ENCODE results near the gene DUSP22. TPM values are rescaled to one million over a fixed set of nuclear protein-coding genes. Genes with fewer than 3 reads are reported as not detected.
A peak's percentile ranks its signal among the peaks of the same experiment; 100 is the strongest.

DUSP22 gene
- total RNA-seq, 2 experiments from 2014 or later: 35.3 to 36.7 TPM

DNA sequence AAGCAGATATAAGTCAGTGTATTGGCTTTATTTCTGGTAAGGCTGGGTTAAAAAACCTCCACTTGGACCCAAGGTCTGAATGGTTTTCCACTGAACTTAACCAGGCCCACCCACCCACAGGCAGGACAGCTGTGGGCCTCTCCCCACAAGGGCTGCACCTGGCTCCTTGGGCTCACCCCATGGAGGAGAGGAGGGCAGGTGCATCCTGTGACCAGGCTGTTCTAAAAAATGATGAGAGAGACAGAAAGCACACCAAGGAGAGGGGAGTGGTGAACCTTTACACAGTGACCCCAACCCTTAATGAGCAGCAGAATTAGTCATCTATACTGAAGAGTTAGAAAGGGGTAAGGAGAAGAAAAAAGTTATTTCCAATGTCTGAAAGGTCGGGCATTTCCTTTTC lies 34.5 kb upstream of the DUSP22 start:
- no peak for DNase-seq
- H3K9me3 Mint-ChIP-seq: peaks cover 6% of the 10 kb centered on the region
- H3K27ac Mint-ChIP-seq: no peak overlapping the region
- peaks cover 2% of the 10 kb centered on the region for H3K36me3 Mint-ChIP-seq (ENCODE audit: low read depth)
- ChIA-PET CTCF (interaction anchor here (0.6 to 1.3 kb wide), 4 partner anchors 14 to 245 kb away, joined by 3 to 7 read pairs (median 3); no protein-coding TSS in a partner anchor), POLR2A (interaction anchor here (0.5 kb wide), 1 partner anchor 28 kb away, joined by 3 read pairs; no protein-coding TSS in a partner anchor)
- no peaks in the 10 kb centered on the region for H3K27me3 Mint-ChIP-seq
- no peak overlapping the region for H3K4me3 Mint-ChIP-seq
- H3K4me1 Mint-ChIP-seq: peaks cover 48% of the 10 kb centered on the region

DNA sequence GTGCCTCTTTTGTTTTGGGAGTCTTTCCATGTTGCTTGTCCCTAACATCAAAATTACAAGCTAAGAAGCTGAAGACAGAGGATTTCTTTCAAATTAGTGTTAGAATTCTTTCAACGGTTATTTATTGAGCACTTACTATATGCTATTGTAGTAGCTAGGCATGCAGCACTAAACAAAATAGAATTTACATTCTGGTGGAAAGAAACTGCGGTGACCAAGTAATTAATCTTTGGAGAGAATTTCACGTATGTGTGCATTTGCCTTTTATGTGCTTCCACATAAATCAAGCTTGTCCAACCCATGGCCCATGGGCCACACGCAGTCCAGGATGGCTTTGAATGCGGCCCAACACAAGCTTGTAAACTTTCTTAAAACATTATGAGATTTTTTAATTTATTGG lies 33.0 kb upstream of the DUSP22 start:
- no peak overlapping the region for H3K27ac Mint-ChIP-seq
- peaks cover 6% of the 10 kb centered on the region for H3K9me3 Mint-ChIP-seq
- no peak for DNase-seq
- peaks cover 2% of the 10 kb centered on the region for H3K36me3 Mint-ChIP-seq (ENCODE audit: low read depth)
- ChIA-PET POLR2A (no interaction called here), CTCF (interaction anchor here (1.0 to 1.3 kb wide), 2 partner anchors 43 to 64 kb away, joined by 3 to 4 read pairs; no protein-coding TSS in a partner anchor)
- H3K27me3 Mint-ChIP-seq: no peaks in the 10 kb centered on the region
- H3K4me3 Mint-ChIP-seq: no peak overlapping the region
- H3K4me1 Mint-ChIP-seq: peaks cover 38% of the 10 kb centered on the region

DNA sequence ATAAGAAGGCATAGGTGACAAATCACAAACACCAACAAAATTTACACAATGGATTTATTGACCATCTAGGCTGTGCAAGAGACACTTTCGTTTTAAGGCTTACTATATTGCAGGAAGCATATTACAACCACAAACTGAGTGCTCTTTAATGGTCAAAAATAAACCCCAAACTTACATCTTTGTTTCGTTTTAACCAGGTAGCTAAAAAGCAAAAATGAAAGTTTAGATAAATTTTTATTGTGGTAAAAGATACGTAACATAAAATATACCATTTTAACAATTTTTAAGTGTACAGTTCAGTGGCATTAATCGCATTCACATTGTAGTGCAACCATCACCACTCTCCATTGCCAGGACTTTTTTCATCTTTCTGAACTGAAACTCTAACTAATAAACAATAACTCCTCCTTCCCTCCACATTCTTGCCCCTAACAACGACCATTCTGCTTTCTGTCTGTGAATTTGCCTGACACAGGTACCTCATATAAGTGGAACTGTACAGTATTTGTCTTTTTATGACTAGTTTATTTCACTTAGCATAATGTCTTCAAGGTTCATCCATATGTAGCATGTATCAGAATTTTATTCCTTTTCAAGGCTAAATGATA lies 32.3 kb upstream of the DUSP22 start:
- Mint-ChIP-seq H3K27me3 (no peaks in the 10 kb centered on the region), H3K4me1 (peaks cover 35% of the 10 kb centered on the region), H3K36me3 (ENCODE audit: low read depth) (peaks cover 5% of the 10 kb centered on the region), H3K27ac (peak overlapping the region; percentile 78), H3K9me3 (peaks cover 9% of the 10 kb centered on the region), H3K4me3 (peak overlapping the region; percentile 1)
- ChIA-PET POLR2A (no interaction called here), CTCF (interaction anchor here (1.0 to 1.3 kb wide), 2 partner anchors 43 to 63 kb away, joined by 3 to 4 read pairs; no protein-coding TSS in a partner anchor)
- DNase-seq: no peak

DNA sequence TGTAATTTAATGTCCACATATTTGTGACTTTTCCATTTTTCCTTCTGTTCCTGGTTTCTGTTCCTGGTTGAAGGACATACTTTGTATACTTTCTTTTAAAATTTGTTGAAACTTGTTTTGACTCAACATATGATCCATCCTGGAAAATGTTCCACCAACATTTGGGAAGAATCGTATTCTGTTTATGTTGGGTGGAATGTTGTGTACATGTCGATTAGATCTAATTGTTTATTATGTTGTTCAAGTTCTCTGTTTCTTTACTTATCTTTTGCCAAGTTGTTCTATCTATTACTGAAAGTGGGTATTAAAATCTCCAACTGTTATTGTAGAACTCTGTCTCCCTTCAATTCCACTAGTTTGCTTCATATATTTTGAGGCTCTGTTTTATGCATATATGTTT lies 27.7 kb upstream of the DUSP22 start:
- POLR2A ChIA-PET: no interaction called here
- H3K27ac Mint-ChIP-seq: no peak overlapping the region
- CTCF ChIA-PET: interaction anchor here (1.2 kb wide), 2 partner anchors 9 to 43 kb away, joined by 4 read pairs; no protein-coding TSS in a partner anchor

DNA sequence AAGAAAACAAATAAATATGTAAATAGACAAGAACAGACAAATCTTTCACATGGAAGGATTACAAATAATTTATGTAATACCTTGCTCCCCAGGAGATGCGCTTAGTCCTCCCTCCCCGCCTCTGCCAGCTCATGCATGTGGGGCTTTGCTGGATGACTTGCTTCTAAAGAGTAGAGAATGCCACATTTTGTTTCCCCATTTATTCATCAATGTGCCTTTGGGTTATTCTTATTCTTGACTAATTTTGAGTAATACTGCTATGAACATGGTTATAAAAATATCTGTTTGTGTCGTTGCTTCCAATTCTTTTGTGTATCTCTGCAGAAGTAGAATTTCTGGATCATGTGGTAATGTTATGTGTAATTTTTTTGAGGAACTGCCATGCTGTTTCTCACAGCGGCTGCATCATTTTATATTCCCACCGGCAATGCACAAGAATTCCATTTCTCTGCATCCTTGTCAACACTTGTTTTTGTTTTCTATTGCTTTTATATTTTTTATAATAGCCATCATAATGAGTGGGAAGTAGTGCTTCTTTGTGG lies 23.8 kb upstream of the DUSP22 start:
- CTCF ChIA-PET: no interaction called here
- DNase-seq: no peak
- H3K36me3 Mint-ChIP-seq (ENCODE audit: low read depth): peaks cover 6% of the 10 kb centered on the region
- H3K27ac Mint-ChIP-seq: no peak overlapping the region
- H3K4me3 Mint-ChIP-seq: no peak overlapping the region
- H3K9me3 Mint-ChIP-seq: peaks cover 26% of the 10 kb centered on the region
- POLR2A ChIA-PET: no interaction called here
- H3K27me3 Mint-ChIP-seq: no peaks in the 10 kb centered on the region
- peaks cover 25% of the 10 kb centered on the region for H3K4me1 Mint-ChIP-seq

More for the DNA sequence above, 27.7 kb upstream of the DUSP22 start:
- DNase-seq: no peak
- Mint-ChIP-seq H3K9me3 (peaks cover 12% of the 10 kb centered on the region), H3K27me3 (no peaks in the 10 kb centered on the region), H3K4me1 (peaks cover 15% of the 10 kb centered on the region), H3K36me3 (ENCODE audit: low read depth) (peaks cover 3% of the 10 kb centered on the region), H3K4me3 (no peak overlapping the region)

DNA sequence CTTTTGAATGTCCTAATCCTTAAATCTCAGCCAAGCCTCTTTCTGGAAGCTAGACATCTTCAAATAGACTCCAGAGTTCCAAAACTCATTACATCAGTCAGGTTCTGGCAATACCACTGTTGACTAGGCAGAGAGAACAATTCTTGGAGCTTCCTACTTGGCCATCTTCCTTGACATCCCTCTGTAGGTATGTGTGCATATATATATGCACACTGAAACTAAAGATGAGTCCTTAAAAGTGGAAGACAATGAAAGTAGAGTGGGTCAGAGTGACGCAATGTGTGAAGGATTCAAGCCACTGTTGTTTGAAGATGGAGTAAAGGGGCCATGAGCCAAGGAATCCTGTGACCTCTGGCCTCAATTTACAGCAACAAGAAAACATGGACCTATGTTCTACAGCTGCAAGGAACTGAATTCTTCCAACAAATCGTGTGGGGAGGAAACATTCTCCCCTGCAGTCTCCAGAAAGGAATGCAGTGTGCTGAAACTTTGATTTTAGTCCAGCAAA lies 18.7 kb upstream of the DUSP22 start:
- H3K4me3 Mint-ChIP-seq: no peak overlapping the region
- H3K9me3 Mint-ChIP-seq: peaks cover 14% of the 10 kb centered on the region
- ChIA-PET CTCF (interaction anchor here (0.6 kb wide), 1 partner anchor 22 kb away, joined by 3 read pairs; no protein-coding TSS in a partner anchor), POLR2A (no interaction called here)
- peaks cover 4% of the 10 kb centered on the region for H3K36me3 Mint-ChIP-seq (ENCODE audit: low read depth)
- H3K4me1 Mint-ChIP-seq: peaks cover 25% of the 10 kb centered on the region
- peaks cover under 1% of the 10 kb centered on the region for H3K27me3 Mint-ChIP-seq
- no peak for DNase-seq
- H3K27ac Mint-ChIP-seq: no peak overlapping the region

DNA sequence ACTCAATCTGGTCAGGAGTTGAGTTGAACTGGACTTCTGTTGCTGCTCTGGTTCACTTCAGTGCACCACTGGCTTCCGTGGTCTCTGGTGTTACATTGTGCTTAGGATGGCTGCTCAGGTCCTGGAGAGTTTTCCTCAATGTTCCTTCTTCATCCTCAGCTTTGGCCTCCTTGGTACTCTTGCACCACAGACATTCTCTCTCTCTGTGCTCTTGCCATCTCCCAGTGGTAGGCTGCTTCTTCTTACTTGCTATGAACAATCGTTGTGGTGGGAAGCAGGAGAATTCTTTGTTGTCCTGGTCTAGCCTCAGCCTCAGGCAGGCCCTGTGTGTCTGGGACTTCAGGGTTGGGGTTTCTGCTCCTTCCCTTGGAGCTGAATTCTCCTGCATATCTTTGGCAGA lies 14.5 kb upstream of the DUSP22 start:
- Mint-ChIP-seq H3K9me3 (peaks cover 3% of the 10 kb centered on the region), H3K27ac (no peak overlapping the region), H3K4me3 (no peak overlapping the region), H3K36me3 (ENCODE audit: low read depth) (peaks cover 5% of the 10 kb centered on the region), H3K27me3 (peaks cover 4% of the 10 kb centered on the region), H3K4me1 (peaks cover 2% of the 10 kb centered on the region)
- ChIA-PET CTCF (interaction anchor here (1.1 kb wide), 2 partner anchors 28 to 61 kb away, joined by 3 read pairs; no protein-coding TSS in a partner anchor), POLR2A (no interaction called here)
- no peak for DNase-seq

DNA sequence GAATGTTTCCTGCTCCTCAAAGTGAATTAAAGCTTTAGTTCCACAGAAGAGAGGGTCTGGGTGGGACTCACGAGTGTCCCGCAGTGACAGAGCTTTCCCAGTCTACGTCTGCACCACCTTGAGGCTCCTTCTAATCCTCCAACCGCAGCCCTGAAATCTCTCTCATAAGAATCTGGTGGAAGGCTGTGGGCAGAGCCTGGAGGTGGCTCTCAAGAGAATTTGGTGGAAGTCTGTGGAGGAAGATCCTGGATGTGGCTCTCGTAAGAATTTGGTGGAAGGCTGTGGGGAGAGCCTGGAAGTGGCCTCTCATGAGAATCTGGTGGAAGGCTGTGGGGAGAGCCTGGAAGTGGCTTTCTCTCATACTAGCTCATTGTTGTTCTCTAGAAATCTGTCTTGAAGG lies 13.8 kb upstream of the DUSP22 start:
- ChIA-PET POLR2A (interaction anchor here (0.6 kb wide), 1 partner anchor 54 kb away, joined by 9 read pairs; no protein-coding TSS in a partner anchor), CTCF (interaction anchor here (1.1 kb wide), 1 partner anchor 62 kb away, joined by 3 read pairs; no protein-coding TSS in a partner anchor)
- no peak overlapping the region for H3K4me3 Mint-ChIP-seq
- no peak overlapping the region for H3K27ac Mint-ChIP-seq
- H3K27me3 Mint-ChIP-seq: peaks cover 4% of the 10 kb centered on the region
- DNase-seq: no peak
- no peaks in the 10 kb centered on the region for H3K9me3 Mint-ChIP-seq
- peaks cover 7% of the 10 kb centered on the region for H3K36me3 Mint-ChIP-seq (ENCODE audit: low read depth)
- no peaks in the 10 kb centered on the region for H3K4me1 Mint-ChIP-seq

DNA sequence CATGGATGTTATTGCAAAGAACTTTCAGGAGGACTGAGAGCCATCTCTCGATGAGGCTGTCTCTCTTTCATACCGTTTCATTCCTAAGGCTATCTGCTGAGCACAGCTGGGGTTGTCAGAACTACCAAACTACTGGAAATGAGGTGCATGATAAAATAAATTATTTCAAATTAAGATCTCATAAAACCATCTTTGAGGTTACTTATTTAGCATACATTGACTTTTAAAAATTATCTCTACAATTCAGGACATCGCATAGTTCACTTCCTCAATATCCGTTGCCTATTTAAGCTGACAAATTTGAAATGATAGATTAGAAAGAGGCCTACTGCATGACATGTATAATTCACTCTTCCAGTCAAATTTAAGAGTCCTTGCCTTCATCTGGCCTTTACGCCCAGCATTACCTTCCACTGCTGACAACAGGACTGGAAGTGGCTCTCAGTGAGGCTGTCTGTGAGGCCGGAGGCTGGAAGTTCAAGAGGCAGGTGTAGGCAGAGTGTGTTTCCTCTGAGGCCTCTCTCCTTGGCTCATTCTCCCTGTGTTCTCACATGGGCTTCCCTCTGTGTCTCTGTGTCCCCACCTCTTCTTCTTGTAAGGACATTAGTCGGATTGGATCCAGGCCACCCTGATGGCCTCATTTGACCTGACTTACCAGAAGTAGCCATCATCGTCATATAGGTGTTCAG lies 12.8 kb upstream of the DUSP22 start:
- Mint-ChIP-seq H3K4me1 (no peaks in the 10 kb centered on the region), H3K27me3 (peaks cover 4% of the 10 kb centered on the region), H3K36me3 (ENCODE audit: low read depth) (peaks cover 7% of the 10 kb centered on the region), H3K27ac (no peak overlapping the region), H3K4me3 (no peak overlapping the region), H3K9me3 (no peaks in the 10 kb centered on the region)
- ChIA-PET CTCF (no interaction called here), POLR2A (no interaction called here)
- DNase-seq: no peak

DNA sequence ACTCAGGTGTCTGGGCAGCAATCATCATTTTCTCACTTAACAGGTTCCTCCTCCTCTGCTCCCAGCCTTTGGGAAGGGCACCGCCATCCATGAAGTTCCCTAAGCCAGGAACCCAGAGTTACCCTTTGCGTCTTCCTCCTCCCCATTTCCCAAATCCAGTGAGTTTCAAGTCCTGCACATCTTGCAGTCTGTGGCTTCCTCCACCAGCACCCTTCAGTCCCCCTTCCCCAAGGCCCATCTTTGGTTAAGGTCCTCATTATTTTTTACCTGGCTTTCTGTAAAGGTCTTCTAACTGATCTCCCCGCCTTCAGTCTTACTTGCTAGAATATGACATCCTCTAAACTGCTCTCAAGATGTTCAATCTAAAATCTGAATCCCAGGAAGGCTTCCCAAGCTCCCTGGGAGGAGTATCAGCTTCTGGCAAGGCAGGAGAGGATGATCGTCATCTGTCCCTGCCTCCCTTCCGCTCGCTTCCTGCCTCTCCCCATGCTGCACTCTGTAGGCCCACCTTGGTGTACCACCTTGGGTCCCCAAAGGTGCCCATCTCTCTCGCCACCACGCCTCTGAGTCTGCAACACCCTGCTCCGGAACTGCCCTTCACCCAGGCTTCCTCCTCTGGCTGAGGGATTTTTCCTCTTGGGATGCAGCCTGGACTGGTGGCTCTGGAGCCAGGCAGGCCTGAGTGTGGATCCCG lies 11.4 kb upstream of the DUSP22 start:
- Mint-ChIP-seq H3K27ac (no peak overlapping the region), H3K36me3 (ENCODE audit: low read depth) (peaks cover 7% of the 10 kb centered on the region), H3K9me3 (no peaks in the 10 kb centered on the region), H3K4me1 (peaks cover 11% of the 10 kb centered on the region), H3K4me3 (no peak overlapping the region), H3K27me3 (peaks cover 4% of the 10 kb centered on the region)
- DNase-seq: no peak
- ChIA-PET POLR2A (no interaction called here), CTCF (no interaction called here)

DNA sequence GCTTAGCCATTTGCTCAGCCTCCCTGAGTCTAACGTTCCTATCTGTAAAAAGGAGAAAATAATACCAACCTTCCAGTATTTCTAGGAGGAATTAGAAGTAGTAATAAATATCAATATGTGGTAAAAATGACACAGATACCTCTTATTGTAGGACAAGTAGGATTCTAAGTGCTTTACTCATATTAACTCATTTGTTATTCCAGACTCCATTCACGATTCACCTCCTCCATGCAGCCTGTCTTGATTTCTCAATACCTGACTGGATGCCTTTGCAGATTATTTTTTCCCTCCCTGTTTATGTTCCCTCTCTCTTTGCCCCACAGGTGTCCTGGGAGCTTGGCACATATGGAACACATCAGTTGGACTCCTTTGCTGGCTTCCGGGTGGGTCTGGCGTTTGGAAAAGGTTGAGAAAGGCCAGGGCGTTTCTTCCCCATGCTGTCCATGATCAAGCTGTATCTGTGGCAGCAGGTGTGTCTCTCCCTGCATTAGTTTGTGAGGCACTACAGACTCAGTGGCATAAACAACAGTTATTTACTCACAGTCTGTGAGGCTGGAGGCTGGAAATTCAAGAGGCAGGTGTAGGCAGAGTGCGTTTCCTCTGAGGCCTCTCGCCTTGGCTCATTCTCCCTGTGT lies 10.7 kb upstream of the DUSP22 start:
- Mint-ChIP-seq H3K9me3 (no peaks in the 10 kb centered on the region), H3K27ac (no peak overlapping the region), H3K36me3 (ENCODE audit: low read depth) (peaks cover 7% of the 10 kb centered on the region), H3K4me3 (no peak overlapping the region), H3K27me3 (peaks cover 4% of the 10 kb centered on the region), H3K4me1 (peaks cover 11% of the 10 kb centered on the region)
- CTCF ChIA-PET: no interaction called here
- no peak for DNase-seq
- POLR2A ChIA-PET: no interaction called here

DNA sequence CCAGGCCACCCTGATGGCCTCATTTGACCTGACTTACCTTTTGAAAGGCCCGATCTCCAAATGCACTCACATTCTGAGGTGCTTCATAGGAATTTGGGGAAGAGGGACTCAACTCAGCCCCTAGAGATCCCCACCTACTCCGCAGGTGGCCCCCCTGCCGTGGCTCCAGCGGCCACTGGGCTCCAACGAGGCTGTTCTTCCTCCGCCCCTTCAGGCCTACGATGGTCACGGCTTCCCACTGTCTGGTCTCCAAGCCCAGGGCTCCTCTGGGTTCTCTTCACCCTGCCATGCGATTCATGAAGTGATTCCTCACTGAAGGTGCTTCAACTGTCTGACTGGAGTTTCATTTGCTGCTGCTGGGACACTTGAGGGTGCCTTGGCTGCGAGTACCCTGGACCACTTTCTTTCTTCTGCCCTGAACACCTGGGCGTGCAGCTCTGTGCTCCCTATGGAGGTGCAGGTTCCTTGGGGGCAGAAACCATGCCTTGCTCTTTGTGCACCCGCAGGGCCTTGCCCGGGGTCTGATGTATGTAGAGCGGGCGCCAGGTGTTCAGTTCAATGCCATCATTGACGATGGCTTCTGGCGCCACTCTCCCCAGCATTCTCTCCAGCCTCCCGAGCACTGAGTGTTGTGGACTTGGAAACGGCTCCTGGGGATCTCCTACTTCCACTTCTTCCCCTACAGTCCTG lies 10.0 kb upstream of the DUSP22 start:
- POLR2A ChIA-PET: no interaction called here

More for the DNA sequence above, 10.0 kb upstream of the DUSP22 start:
- no peaks in the 10 kb centered on the region for H3K9me3 Mint-ChIP-seq
- H3K36me3 Mint-ChIP-seq (ENCODE audit: low read depth): peaks cover 11% of the 10 kb centered on the region
- peak; percentile 5 for DNase-seq
- peaks cover 4% of the 10 kb centered on the region for H3K27me3 Mint-ChIP-seq
- peaks cover 18% of the 10 kb centered on the region for H3K4me1 Mint-ChIP-seq
- CTCF ChIA-PET: no interaction called here
- no peak overlapping the region for H3K27ac Mint-ChIP-seq
- H3K4me3 Mint-ChIP-seq: no peak overlapping the region

Data from activated CD4-positive, alpha-beta T cell treated with anti-CD3 and anti-CD28 coated beads, Interleukin-2, amount 10 ng/mL, durations not matched to agents 7 days and 5 days (primary cell).